Spleen (tissue), 11 donors: ENCODE results near the gene ADAM10. TPM values are rescaled to one million over a fixed set of nuclear protein-coding genes. Genes with fewer than 3 reads are reported as not detected.
"Not testable (repeated sequence)": the region's sequence is repeated elsewhere in the genome, so short reads cannot be mapped to it uniquely, and the experiment has no call there.

Source experiments
- DNase-seq: peaks from one replicate; pipeline ENCODE4 v3.0.0-alpha.2; 2020
- H3K27ac ChIP-seq, 8 donors: fragments of 200-600 bp; sonication (generic) in 7 of 8; 1 replicate in 4 of 8; 2 replicates in 4 of 8; pipeline versions ENCODE4 v1.5.0 to v1.8.0; 2016 to 2021; ENCODE audit warnings: inconsistent platforms in 4 of 8, mild to moderate bottlenecking in 4 of 8, moderate library complexity in 1 of 8
- H3K27me3 ChIP-seq, 7 donors: fragments of 200-600 bp; sonication (generic) in 6 of 7; replicated peaks in 1 of 7; 1 replicate in 4 of 7; 2 replicates in 3 of 7; pipeline versions ENCODE4 v1.5.0 to v1.8.0; 2016 to 2021; ENCODE audit warnings: inconsistent platforms in 3 of 7, mild to moderate bottlenecking in 1 of 7
- H3K36me3 ChIP-seq, 6 donors: fragments of 200-600 bp; sonication (generic) in 5 of 6; 1 replicate in 4 of 6; 2 replicates in 2 of 6; pipeline versions ENCODE4 v1.5.0 to v1.8.0; 2016 to 2021; ENCODE audit warnings: inconsistent platforms in 2 of 6
- H3K4me1 ChIP-seq, 6 donors: fragments of 200-600 bp; sonication (generic) in 5 of 6; 1 replicate in 3 of 6; 2 replicates in 3 of 6; pipeline versions ENCODE4 v1.5.0 to v1.8.0; 2016 to 2021; ENCODE audit warnings: inconsistent platforms in 3 of 6
- H3K4me3 ChIP-seq, 8 donors: fragments of 200-600 bp; sonication (generic) in 7 of 8; 1 replicate in 4 of 8; 2 replicates in 4 of 8; pipeline versions ENCODE4 v1.5.0 to v1.8.0; 2016 to 2021; ENCODE audit warnings: inconsistent platforms in 4 of 8, mild to moderate bottlenecking in 4 of 8, moderate library complexity in 2 of 8
- H3K9me3 ChIP-seq, 8 donors: fragments of 200-600 bp; sonication (generic) in 7 of 8; 1 replicate in 4 of 8; 2 replicates in 4 of 8; pipeline versions ENCODE4 v1.5.0 to v1.8.0; 2016 to 2021; ENCODE audit warnings: inconsistent platforms in 4 of 8
- POLR2A ChIP-seq, 3 donors: fragments of 450-650 bp; IDR thresholded peaks; one replicate each; pipeline ENCODE4 v1.5.1; 2017; ENCODE audit warnings: antibody characterized with exemption in 3 of 3, mild to moderate bottlenecking in 1 of 3
- POLR2AphosphoS5 ChIP-seq, 3 donors: sonication (generic); formaldehyde crosslinking; IDR thresholded peaks; one replicate each; pipeline ENCODE4 v1.5.1; 2017; ENCODE audit warnings: antibody characterized with exemption in 3 of 3
- WGBS, 5 donors: extraction: QIAGEN DNeasy Blood & Tissue Kit in 3 of 5; methylation state at CpG; one replicate each; pipeline versions ENCODE4 v1.1.5 to v1.1.7; 2013 to 2018; 5-methylcytosine and 5-hydroxymethylcytosine counted together
- intact Hi-C: fragments of 100-400 bp; cut with DNase I; formaldehyde crosslinking; loops from one replicate; pipeline ENCODE4 v1.15.0; 2023; ENCODE audit warnings: low total_unique reads
- polyA plus RNA-seq, 3 donors: library from polyadenylated mRNA; stranded (reverse); fragments of 200-250 nt; gene quantifications; one replicate each; pipeline ENCODE4 v1.2.1, GENCODE V29; 2013
- total RNA-seq, 7 donors: library from RNA; depleted of rRNA in 3 of 7; stranded (reverse); fragments of >200 nt in 3 of 7; fragmentation: NEBNext Ultra II Directional in 4 of 7; extraction: Animal tissue kit (Norgen Biotek cat#: 25700) in 4 of 7; gene quantifications; one replicate each; pipeline versions ENCODE4 v1.1.0 to v1.2.1, GENCODE V29; 2016 to 2021
- TF ChIP-seq, protein P1 (sequence below), 11 experiments: fragments of 200-600 bp in 7 of 11; fragments of 450-650 bp in 4 of 11; sonication (generic) in 4 of 11; IDR thresholded peaks in 8 of 11; conservative IDR thresholded peaks in 3 of 11; 1 replicate in 7 of 11; 2 replicates in 4 of 11; pipeline versions ENCODE4 v1.4.0 to v1.8.0; 2016 to 2021; ENCODE audit warnings: antibody characterized with exemption in 11 of 11, inconsistent platforms in 4 of 11, mild to moderate bottlenecking in 1 of 11
- donor health status: healthy with polysubstance abuse.
- donor health status: DM: no; HTN: no; CAD: no; lungs with moderate emphysema.
- donor health status: DM: no; HTN: no; CAD: no.
- donor health status: Bipolar disorder and iron deficiency.
- donor health status: healthy.
- donor health status: DM: no; HTN: no; CAD: no.
- donor health status: DM: yes; HTN: yes; CAD: no.

Gene ADAM10
- total and polyA plus RNA-seq, 10 donors, result 7.6 to 205 (median 123) TPM

DNA sequence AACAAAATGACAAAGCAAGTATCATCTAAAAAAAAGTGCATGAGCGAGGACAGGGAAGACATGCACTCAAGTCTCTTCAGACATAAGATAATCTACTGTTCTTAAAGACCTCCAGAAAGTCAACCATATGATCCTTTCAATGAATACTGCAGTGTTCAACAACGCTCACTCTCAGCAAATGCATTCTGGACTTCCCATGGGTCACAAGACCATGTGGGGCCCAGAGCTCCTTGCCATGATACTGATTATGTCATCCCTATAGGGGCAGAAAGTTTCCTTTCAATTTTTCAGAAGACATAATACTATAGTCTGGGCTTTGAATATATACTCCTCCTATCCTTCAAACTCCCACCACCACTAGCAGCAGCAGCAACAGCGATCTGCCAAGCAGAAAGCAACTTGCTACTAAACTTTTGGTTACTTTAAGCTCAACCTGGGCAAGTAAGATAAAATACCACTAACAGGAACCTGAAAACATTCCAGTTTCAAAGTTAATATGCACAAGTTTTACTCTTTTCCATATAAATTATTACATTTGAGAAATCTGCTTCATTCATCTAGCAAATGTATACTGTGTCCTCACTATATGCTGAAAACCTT lies 143.5 kb downstream of the ADAM10 start:
- 88 to 95% (median 92%) methylated on average over 3 of the region's 3 CpGs for WGBS, 5 donors
- H3K4me3 ChIP-seq, result no peak overlapping the region
- no peaks in the 10 kb centered on the region for H3K27me3 ChIP-seq
- no peak overlapping the region for H3K27ac ChIP-seq
- intact Hi-C loops, result no loop called here
- TF ChIP-seq POLR2AphosphoS5 (IDR thresholded peaks at IDR 0.05), result no peak
- TF ChIP-seq, protein P1, sequence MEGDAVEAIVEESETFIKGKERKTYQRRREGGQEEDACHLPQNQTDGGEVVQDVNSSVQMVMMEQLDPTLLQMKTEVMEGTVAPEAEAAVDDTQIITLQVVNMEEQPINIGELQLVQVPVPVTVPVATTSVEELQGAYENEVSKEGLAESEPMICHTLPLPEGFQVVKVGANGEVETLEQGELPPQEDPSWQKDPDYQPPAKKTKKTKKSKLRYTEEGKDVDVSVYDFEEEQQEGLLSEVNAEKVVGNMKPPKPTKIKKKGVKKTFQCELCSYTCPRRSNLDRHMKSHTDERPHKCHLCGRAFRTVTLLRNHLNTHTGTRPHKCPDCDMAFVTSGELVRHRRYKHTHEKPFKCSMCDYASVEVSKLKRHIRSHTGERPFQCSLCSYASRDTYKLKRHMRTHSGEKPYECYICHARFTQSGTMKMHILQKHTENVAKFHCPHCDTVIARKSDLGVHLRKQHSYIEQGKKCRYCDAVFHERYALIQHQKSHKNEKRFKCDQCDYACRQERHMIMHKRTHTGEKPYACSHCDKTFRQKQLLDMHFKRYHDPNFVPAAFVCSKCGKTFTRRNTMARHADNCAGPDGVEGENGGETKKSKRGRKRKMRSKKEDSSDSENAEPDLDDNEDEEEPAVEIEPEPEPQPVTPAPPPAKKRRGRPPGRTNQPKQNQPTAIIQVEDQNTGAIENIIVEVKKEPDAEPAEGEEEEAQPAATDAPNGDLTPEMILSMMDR (IDR thresholded peaks at IDR 0.05 in 8 of 11, conservative IDR thresholded peaks at IDR 0.05 in 3 of 11), result no peak
- TF ChIP-seq POLR2A (IDR thresholded peaks at IDR 0.05), result no peak
- peaks cover 0 to 92% (median 25%) of the 10 kb centered on the region in 6 donors for H3K36me3 ChIP-seq
- H3K4me1 ChIP-seq, result peaks cover 0 to 16% (median 0%) of the 10 kb centered on the region in 6 donors
- no peak for DNase-seq
- H3K9me3 ChIP-seq, result no peaks in the 10 kb centered on the region

GRCh38 chr15:58604455-58604923 lies 145.0 kb downstream of the ADAM10 start:
- Histone ChIP-seq H3K4me3 (no peak overlapping the region), H3K36me3 (peaks cover 0 to 88% (median 17%) of the 10 kb centered on the region in 6 donors), H3K4me1 (peaks cover 0 to 16% (median 0%) of the 10 kb centered on the region in 6 donors), H3K9me3 (no peaks in the 10 kb centered on the region), H3K27ac (no peak overlapping the region), H3K27me3 (no peaks in the 10 kb centered on the region)
- intact Hi-C loops, result no loop called here
- no peak for DNase-seq
- WGBS, 5 donors, result 89 to 97% (median 95%) methylated on average over 4 of the region's 4 CpGs
- TF ChIP-seq POLR2AphosphoS5 (IDR thresholded peaks at IDR 0.05) (no peak), POLR2A (IDR thresholded peaks at IDR 0.05) (no peak)
- TF ChIP-seq, protein P1 (IDR thresholded peaks at IDR 0.05 in 8 of 11, conservative IDR thresholded peaks at IDR 0.05 in 3 of 11), result no peak

DNA sequence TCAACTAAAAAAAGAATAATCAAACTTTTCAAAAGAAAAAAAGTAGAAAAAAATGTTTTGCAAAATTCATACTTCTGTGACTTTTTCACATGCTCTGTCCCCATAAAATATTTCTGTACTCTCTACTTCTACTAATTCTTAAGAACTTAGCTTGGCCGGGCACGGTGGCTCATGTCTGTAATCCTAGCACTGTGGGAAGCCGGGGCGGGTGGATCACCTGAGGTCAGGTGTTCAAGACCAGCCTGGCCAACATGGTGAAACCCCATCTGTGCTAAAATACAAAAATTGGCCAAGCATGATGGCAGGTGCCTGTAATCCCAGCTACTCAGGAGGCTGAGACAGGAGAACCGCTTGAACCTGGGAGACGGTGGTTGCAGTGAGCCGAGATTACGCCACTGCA lies 145.6 kb downstream of the ADAM10 start:
- H3K4me3 ChIP-seq, H3K27me3 ChIP-seq, H3K9me3 ChIP-seq, intact Hi-C loops, DNase-seq, H3K27ac ChIP-seq: not testable (repeated sequence)
- Histone ChIP-seq H3K36me3 (peaks cover 0 to 88% (median 18%) of the 10 kb centered on the region in 6 donors), H3K4me1 (peaks cover 0 to 16% (median 0%) of the 10 kb centered on the region in 6 donors)
- WGBS, 5 donors, result 96 to 99% (median 97%) methylated on average over 8 of the region's 8 CpGs

GRCh38 chr15:58602823-58603222 lies 146.7 kb downstream of the ADAM10 start:
- H3K4me1 ChIP-seq, result peaks cover 0 to 18% (median 0%) of the 10 kb centered on the region in 6 donors
- peaks cover 0 to 87% (median 19%) of the 10 kb centered on the region in 6 donors for H3K36me3 ChIP-seq
- no peak for DNase-seq
- TF ChIP-seq POLR2AphosphoS5 (IDR thresholded peaks at IDR 0.05) (no peak), POLR2A (IDR thresholded peaks at IDR 0.05) (no peak)
- TF ChIP-seq, protein P1 (IDR thresholded peaks at IDR 0.05 in 8 of 11, conservative IDR thresholded peaks at IDR 0.05 in 3 of 11), result no peak
- H3K9me3 ChIP-seq, result no peaks in the 10 kb centered on the region
- intact Hi-C loops, result no loop called here
- no peak overlapping the region for H3K4me3 ChIP-seq
- WGBS, 5 donors, result 88 to 93% (median 91%) methylated on average over 2 of the region's 2 CpGs
- no peak overlapping the region for H3K27ac ChIP-seq
- H3K27me3 ChIP-seq, result no peaks in the 10 kb centered on the region
